NCI-H748 treated with DMSO at 0.1 percent for 48 hours (cell line): ENCODE measurements around the gene NELFB.

Experiments
- DNase-seq: peaks from one replicate; lab custom pipeline; 2025; lab: John Stamatoyannopoulos, UW

Gene NELFB

GRCh38 chr9:137303151-137303892 lies 48.2 kb downstream of the NELFB start:
- no peak for DNase-seq

- no peak for DNase-seq
These were observed 48.8 kb downstream of the NELFB start for GRCh38 chr9:137303893-137304382.

GRCh38 chr9:137304383-137305059 lies 49.4 kb downstream of the NELFB start:
- no peak for DNase-seq

- no peak for DNase-seq
These were observed 50.1 kb downstream of the NELFB start for GRCh38 chr9:137305060-137305797.

GRCh38 chr9:137305798-137306065 lies 50.6 kb downstream of the NELFB start:
- DNase-seq, result no peak

GRCh38 chr9:137306066-137306849 lies 51.1 kb downstream of the NELFB start:
- DNase-seq, result no peak

GRCh38 chr9:137306850-137307254 lies 51.7 kb downstream of the NELFB start:
- DNase-seq, result no peak

GRCh38 chr9:137307255-137308056 lies 52.3 kb downstream of the NELFB start:
- DNase-seq, result no peak

GRCh38 chr9:137308057-137308619 lies 53.0 kb downstream of the NELFB start:
- DNase-seq, result no peak

GRCh38 chr9:137309368-137310188 lies 54.5 kb downstream of the NELFB start:
- no peak for DNase-seq

- DNase-seq, result no peak
These were observed 55.3 kb downstream of the NELFB start for GRCh38 chr9:137310189-137311052.

GRCh38 chr9:137311171-137311985 lies 56.3 kb downstream of the NELFB start:
- no peak for DNase-seq

- no peak for DNase-seq
These were observed 57.1 kb downstream of the NELFB start for GRCh38 chr9:137311986-137312851.

GRCh38 chr9:137312852-137313325 lies 57.8 kb downstream of the NELFB start:
- no peak for DNase-seq

GRCh38 chr9:137313326-137313936 lies 58.3 kb downstream of the NELFB start:
- no peak for DNase-seq

- no peak for DNase-seq
These were observed 58.9 kb downstream of the NELFB start for GRCh38 chr9:137313956-137314560.
